D721Med (cell line): ENCODE results near the gene TTYH2.

Source experiments
- DNase-seq: peaks from one replicate; pipeline ENCODE4 v3.0.0; 2011; ENCODE audit warnings: low spot score; ENCODE audit not compliant: insufficient read length
- FAIRE-seq: peaks from 2 replicates; lab custom pipeline; 2011; peaks lifted over from hg19 to GRCh38; lab: Jason Lieb, UNC
- CTCF ChIP-seq: IDR thresholded peaks from 2 replicates; pipeline ENCODE4 v1.5.1; 2012; ENCODE audit warnings: mild to moderate bottlenecking, control low read depth; ENCODE audit not compliant: insufficient read depth; ENCODE audit errors: missing control alignments

The TTYH2 gene

GRCh38 chr17:74299226-74300009 is 86.0 kb downstream of the TTYH2 start:
- no peak for TF ChIP-seq CTCF
- DNase-seq (no peak), FAIRE-seq (no peak)

DNA sequence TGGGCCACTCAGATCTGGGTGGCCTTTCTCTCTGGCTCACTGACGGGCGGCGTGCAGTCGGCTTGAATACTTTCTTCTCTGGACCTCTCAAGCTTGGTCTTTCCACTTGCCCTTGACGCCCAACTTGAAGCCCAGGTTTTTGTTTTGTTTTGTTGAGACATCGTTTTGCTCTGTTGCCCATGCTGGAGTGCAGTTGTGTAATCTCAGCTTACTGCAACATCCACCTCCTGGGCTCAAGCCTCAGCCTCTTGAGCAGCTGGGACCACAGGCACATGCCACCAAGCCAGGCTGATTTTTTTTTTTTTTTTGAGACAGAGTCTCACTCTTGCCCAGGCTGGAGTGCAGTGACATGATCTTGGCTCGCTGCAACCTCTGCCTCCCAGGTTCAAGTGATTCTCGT is 89.9 kb downstream of the TTYH2 start:
- FAIRE-seq (no peak), DNase-seq (no peak)
- TF ChIP-seq CTCF: no peak

GRCh38 chr17:74304184-74304583 is 90.8 kb downstream of the TTYH2 start:
- no peak for TF ChIP-seq CTCF
- no peak for FAIRE-seq

DNA sequence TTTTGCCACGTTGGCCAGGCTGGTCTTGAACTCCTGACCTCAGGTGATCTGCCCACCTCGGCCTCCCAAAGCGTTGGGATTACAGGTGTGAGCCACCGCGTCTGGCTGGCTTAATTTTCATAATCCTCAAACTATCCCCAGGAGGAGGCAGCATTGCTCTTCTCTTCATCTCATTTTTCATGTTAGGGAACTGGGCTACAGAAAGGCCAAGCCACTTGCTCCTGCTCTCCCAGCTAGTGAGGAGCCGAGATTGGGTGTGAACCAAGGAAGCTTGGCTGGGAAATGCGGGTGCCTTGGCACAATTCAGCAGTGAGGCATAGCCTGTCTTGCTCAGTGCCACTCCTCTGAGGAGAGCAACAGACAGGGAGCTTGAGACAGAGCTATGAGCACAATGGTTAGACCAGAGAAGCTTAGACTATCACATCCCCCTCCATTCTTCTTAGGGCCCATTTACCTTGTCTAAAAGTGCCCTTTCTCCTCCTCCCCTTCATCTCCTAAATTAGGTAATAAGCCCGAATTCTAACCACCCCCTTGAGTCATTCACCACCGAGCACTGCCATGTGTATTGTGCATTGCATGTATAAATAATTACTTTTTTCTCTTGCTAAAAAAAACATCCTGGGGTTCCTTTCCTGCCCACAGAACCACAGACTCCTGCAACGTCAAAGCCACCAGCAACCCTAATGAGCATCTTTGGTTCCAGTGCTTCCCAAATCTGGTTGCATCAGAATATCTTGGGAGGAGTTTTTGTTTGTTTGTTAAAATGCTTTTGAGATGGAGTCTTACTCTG is 92.7 kb downstream of the TTYH2 start:
- TF ChIP-seq CTCF: peak; percentile 55
- DNase-seq: no peak
- FAIRE-seq: no peak

More at GRCh38 chr17:74304184-74304583, 90.8 kb downstream of the TTYH2 start:
- no peak for DNase-seq

GRCh38 chr17:74307984-74308773 is 94.8 kb downstream of the TTYH2 start:
- no peak for FAIRE-seq
- no peak for TF ChIP-seq CTCF
- no peak for DNase-seq

- no peak for TF ChIP-seq CTCF
- no peak for FAIRE-seq
- no peak for DNase-seq
Observed at GRCh38 chr17:74309902-74310301, 96.5 kb downstream of the TTYH2 start.
